Esophagus mucosa (tissue), 1 donor: Measurements from ENCODE around the gene CD276. TPM values are rescaled to one million over a fixed set of nuclear protein-coding genes. Genes with fewer than 3 reads are reported as not detected.
"Not testable (repeated sequence)": the region's sequence is repeated elsewhere in the genome, so short reads cannot be mapped to it uniquely, and the experiment has no call there.

Experiments
- ATAC-seq: fragments of 200-7000 bp; cut with Tn5 transposase; one replicate; pipeline ENCODE4 v1.9.1; 2020
- total RNA-seq: library from RNA; stranded (reverse); gene quantifications from one replicate; pipeline ENCODE4 v1.2.4, GENCODE V29; 2023
- donor health status: DM: yes; HTN: yes; CAD: no.

Gene CD276
- total RNA-seq, 1 donor from 2014 or later, result 14.7 TPM

- ATAC-seq, result no peak
Observed at GRCh38 chr15:73710321-73710720, 26.1 kb downstream of the CD276 start.

GRCh38 chr15:73711526-73711925, 27.3 kb downstream of the CD276 start:
- ATAC-seq, result no peak

- ATAC-seq, result no peak
Observed at GRCh38 chr15:73712107-73712506, 27.9 kb downstream of the CD276 start.

- no peak for ATAC-seq
Observed at GRCh38 chr15:73714695-73715301, 30.6 kb downstream of the CD276 start.

- ATAC-seq, result no peak
Observed at GRCh38 chr15:73715417-73715816, 31.2 kb downstream of the CD276 start.

- ATAC-seq, result peak; percentile 42
Observed at GRCh38 chr15:73716417-73716816, 32.2 kb downstream of the CD276 start.

- ATAC-seq, result no peak
Observed at GRCh38 chr15:73717206-73717605, 33.0 kb downstream of the CD276 start.

GRCh38 chr15:73717802-73718201, 33.6 kb downstream of the CD276 start:
- ATAC-seq, result no peak

GRCh38 chr15:73718694-73719093, 34.5 kb downstream of the CD276 start:
- ATAC-seq, result no peak

GRCh38 chr15:73722425-73722824, 38.2 kb downstream of the CD276 start:
- no peak for ATAC-seq

GRCh38 chr15:73723191-73723590, 39.0 kb downstream of the CD276 start:
- no peak for ATAC-seq

- no peak for ATAC-seq
Observed at GRCh38 chr15:73724212-73724611, 40.0 kb downstream of the CD276 start.

- no peak for ATAC-seq
Observed at GRCh38 chr15:73727330-73727976, 43.3 kb downstream of the CD276 start.

- ATAC-seq, result not testable (repeated sequence)
Observed at GRCh38 chr15:73732051-73732450, 47.9 kb downstream of the CD276 start.

GRCh38 chr15:73732930-73733329, 48.7 kb downstream of the CD276 start:
- peak; percentile 62 for ATAC-seq

- no peak for ATAC-seq
Observed at GRCh38 chr15:73737535-73737934, 53.4 kb downstream of the CD276 start.

GRCh38 chr15:73740152-73741048, 56.2 kb downstream of the CD276 start:
- no peak for ATAC-seq

GRCh38 chr15:73741321-73741836, 57.2 kb downstream of the CD276 start:
- ATAC-seq, result no peak

GRCh38 chr15:73744293-73744692, 60.1 kb downstream of the CD276 start:
- no peak for ATAC-seq

- peak; percentile 20 for ATAC-seq
Observed at GRCh38 chr15:73745073-73745472, 60.9 kb downstream of the CD276 start.

GRCh38 chr15:73746261-73746660, 62.1 kb downstream of the CD276 start:
- no peak for ATAC-seq

- no peak for ATAC-seq
Observed at GRCh38 chr15:73746883-73747282, 62.7 kb downstream of the CD276 start.

- no peak for ATAC-seq
Observed at GRCh38 chr15:73747847-73748590, 63.8 kb downstream of the CD276 start.
